GM21447 (cell line): ENCODE data around the gene NEURL4.
"Not testable (repeated sequence)": the region's sequence is repeated elsewhere in the genome, so short reads cannot be mapped to it uniquely, and the experiment has no call there.

Source experiments
- ATAC-seq: cut with Tn5 transposase; IDR thresholded peaks from one replicate; pipeline ENCODE4 v1.9.1; 2021; ENCODE audit not compliant: unreplicated experiment

Gene NEURL4

DNA sequence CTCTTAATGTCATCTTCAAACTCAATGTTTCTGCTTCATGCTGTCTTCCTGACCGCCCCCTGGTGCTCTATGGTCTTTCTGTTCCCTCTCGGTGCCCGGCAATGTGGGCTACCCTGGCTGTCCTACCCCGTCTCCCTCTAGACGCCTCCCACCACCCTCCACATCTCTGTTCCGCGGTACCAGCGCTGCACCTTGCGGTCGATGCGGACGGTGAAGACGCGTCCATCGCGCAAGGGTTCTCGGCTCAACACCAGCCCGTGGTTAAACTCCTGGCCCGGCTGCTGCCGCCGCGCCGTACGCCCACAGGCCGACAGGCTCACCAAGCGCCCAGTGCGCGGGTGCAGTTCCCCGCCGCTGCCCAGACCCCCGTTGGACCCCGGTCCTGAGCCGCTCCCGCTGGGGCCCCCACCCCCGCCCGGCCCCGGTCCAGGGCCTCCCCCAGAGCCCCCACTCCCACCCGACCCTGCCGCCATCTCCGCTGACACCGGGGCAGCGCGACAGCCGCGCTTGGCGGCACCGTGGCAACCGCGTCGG lies at the start of gene NEURL4:
NEURL4 (minus strand) TSS at position 496 of the 534 bp plus-strand sequence; CDS start at position 473, 23 bp downstream.
- ATAC-seq: peak; percentile 7

DNA sequence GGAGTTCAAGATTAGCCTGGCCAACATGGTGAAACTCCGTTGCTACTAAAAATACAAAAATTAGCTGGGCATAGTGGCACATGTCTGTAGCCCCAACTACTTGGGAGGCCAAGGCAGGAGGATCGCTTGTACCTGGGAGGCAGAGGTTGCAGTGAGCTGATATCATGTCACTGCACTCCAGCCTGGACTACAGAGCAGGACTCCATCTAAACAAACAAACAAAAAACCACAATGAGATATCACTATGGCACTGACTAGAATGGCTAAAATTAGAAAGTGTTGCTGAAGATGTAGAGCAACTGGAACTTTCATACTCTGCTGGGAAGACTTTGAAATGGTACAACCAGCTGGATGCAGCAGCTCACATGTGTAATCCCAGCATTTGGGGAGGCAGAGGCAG lies 45.2 kb upstream of the NEURL4 start:
- ATAC-seq: no peak

DNA sequence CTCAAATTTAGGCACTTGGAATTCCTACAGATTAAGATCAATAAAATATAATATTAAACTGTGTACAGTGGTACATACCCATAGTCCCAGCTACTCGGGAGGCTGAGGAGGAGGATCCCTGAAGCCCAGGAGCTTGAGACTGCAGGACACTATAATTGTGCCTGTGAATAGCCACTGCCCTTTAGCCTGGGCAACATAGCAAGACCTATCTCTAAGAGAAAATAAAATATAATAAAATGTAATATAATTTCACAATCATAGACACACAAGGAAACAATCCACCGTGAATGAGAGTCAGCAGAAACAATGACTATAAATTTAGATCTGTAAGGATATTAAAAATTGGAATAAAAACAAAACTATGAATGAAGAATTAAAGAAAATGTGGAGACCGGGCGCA lies 41.7 kb upstream of the NEURL4 start:
- ATAC-seq: no peak

DNA sequence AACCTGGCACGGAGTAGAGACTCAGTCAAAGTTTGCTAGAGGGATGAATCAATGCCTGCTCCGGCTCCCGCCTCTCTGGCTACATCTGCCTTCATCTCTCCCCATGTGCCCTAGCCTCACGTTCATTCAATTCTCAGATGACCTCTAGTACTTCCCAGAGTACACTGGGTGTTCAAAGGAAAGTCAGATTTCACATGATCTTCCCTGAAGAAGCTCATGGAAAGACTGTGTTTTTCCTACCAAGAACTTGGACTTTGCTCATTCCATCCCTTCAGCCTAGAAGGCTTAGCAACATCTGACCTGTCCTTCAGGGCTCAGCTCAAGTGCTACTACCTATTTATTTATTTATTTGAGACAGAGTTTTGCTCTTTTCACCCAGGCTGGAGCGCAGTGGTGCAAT lies 40.7 kb upstream of the NEURL4 start:
- no peak for ATAC-seq

DNA sequence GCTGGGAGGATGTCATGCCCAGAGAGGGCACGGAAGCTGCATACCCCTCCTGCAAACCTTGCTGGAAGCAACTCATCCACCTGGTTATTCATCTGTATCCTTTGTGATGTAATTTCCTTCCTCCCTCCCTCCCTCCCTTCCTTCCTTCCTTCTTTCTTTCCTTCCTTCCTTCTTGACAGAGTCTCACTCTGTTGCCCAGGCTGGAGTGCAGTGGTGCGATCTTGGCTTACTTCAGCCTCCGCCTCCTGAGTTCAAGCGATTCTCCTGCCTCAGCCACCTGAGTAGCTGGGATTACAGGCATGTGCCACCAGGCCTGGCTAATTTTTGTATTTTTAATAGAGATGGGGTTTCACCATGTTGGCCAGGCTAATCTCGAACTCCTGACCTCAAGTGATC lies 39.5 kb upstream of the NEURL4 start:
- ATAC-seq: not testable (repeated sequence)

DNA sequence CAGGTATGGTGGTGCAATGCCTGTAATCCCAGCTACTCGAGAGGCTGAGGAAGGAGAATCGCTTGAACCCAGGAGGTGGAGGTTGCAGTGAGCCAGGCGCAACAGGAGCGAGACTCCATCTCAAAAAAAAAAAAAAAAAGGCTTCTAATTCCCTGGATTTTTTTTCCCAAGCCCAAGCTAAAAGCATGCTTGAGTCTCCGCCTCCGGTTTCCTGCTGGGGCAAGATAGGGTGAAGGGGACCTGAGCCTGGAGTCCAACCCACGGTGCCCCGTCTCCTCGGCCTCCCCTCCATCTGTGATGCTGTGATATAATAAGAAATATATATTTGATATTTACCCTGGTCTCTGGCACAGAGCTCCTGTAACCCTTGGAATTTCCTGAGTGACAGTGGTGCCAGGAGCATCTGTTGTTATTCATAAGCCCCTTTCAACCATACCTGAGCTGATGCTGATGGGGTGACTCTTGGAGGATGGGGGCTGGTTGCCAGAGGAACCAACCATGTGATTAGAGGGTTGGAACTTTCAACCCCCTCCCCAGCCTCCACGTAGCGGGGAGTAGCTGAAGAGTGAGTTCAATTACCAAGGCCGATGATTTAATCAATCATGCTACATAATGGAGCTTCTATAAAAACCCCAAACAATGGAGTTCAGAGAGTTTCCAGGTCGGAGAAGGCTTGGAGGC lies 38.9 kb upstream of the NEURL4 start:
- no peak for ATAC-seq

DNA sequence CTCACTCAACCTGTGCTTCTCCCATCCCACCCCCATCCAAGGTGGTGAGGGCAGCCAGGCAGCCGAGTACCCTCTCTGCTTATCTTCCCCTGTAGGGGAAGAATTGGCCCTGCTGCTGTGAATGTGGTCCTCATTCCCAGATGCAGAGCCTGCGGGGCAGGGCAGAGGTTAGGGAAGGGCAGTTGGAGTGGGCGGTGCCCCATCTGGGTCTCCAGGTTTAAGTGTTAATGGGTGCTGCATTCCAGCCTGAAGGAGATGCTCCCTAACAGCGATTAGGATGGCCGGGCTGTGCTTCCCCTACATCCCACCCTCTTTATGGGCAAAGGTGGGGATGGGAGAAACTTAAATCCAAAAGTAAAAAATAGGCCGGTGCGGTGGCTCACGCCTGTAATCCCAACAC lies 37.9 kb upstream of the NEURL4 start:
- no peak for ATAC-seq

DNA sequence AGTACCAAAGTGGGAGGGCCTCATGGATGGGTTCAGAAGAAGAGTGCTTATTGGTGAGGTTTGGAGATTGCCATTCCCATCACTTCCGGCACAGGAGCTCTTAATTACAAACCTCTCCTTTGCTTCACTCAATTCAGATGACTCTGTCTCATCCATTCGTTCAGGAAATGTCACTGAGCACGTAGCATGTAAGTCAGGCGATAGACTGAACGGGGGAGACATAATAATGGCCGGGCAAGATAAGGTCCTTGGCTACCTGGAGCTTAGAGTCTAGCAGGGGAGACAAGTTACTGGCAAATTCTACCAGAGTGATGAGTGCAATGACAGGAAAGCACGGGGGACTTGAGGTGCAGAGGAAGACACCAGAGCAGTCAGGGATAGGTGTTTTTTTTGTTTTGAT lies 36.8 kb upstream of the NEURL4 start:
- ATAC-seq: not testable (repeated sequence)

DNA sequence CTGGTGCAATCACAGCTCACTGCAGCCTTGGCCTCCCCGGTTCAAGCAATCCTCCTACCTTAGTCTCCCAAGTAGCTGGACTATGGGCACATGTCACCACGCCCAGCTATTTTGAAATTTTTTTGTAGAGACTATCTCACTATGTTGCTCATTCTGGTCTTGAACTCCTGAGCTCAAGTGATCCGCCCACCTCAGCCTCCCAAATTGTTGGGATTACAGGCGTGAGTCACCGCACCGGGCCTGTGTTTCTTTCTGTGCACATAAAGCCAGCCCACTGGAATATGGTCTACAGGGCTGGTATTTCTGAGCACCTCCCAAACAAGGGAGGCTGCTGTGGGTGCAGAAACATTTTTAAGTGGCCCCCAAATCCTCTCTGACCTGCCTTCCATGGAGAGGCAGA lies 34.2 kb upstream of the NEURL4 start:
- ATAC-seq: no peak

DNA sequence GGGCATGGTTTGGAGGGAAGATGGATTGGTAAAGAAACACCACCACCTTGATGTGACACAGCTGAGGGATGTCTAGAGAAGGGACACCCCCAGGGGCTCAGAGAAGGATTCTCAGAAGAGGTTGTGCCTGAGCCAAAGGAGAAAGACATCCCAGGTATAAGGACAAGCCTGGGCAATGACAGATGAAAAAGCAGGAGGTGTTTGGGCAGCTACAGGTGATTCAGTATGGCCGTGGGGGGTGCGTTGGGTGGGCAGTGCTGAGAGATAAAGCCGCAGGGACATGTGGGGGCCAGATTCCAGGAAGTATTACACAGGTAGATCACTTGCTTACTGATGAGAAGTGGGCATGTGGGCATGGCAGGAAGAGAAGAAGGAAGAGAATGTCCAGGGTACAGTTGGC lies 32.8 kb upstream of the NEURL4 start:
- ATAC-seq: no peak

DNA sequence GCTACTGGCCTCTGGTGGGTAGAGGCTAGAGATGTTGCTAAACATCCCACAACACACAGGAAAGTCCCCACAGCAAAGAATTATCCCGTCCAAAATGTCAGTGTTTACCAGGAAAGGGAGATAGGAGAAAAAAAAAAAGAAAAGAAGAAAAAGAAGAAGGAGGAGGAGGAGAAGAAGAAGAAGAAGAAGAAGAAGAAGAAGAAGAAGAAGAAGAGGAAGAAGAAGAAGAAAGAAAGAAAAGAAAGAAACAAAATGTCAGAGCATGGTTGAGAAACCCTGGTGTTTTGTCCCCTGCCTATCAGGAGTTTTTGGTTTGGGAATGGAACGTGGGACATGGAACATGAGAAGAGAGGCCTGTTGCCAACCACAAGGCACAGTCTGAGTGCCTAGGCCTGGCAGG lies 28.2 kb upstream of the NEURL4 start:
- no peak for ATAC-seq

DNA sequence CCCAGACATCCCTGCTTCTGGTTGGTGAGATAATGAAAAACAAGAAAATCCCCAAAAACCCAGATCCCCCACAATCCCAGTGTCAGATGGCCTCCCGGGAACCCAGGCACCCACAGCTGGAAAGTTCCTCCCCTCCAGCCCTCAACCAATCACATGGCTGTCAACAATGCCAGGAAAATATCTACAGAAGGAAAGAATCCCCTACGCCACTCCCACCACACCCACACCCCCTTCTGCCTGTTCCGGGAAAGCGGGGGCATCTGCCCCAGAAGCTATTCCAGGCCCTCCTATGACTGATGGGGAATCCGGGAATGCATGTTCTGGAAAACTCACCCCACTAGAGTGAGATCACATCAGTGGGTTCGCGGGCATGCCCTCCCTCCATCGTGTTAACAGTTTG lies 27.6 kb upstream of the NEURL4 start:
- no peak for ATAC-seq

DNA sequence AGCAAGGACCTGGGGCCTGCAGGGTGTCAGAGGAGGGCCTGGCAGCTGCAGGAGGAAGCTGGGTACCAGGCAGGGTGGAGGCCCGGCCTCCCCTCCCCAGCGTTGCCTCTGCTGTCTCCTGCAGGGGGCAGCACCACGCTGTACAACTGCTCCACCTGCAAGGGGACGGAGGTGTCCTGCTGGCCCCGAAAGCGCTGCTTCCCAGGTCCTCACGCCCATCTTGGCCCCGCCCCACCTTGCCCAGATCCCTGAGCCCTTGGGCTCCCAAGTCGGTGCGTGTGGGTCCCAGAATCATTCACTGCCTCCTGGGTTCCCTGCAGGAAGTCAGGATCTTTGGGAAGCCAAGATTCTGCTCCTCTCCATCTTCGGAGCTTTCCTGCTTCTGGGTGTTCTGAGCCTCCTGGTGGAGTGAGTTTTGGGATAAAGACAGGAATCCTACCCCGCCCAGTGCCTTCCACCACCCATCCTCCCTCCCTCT lies 27.0 kb upstream of the NEURL4 start:
- no peak for ATAC-seq

DNA sequence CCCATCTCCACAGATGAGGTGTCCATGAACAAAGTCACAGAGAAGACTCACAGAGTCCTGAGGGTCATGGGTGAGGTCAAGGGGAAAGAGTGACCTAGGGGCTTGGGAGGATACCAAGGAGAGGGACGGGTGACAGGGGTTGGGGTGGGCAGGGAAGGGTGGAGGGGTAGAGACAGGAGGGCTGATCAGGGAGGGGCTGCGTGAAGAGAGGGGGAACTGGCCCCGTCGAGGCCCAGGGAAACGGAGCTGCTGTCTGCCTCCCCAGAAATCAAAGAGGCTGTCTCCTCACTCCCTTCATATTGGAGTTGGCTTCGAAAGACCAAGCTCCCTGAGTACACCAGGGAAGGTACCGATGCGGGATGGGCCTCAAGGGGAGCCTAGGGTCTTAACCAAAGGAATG lies 26.4 kb upstream of the NEURL4 start:
- ATAC-seq: no peak

DNA sequence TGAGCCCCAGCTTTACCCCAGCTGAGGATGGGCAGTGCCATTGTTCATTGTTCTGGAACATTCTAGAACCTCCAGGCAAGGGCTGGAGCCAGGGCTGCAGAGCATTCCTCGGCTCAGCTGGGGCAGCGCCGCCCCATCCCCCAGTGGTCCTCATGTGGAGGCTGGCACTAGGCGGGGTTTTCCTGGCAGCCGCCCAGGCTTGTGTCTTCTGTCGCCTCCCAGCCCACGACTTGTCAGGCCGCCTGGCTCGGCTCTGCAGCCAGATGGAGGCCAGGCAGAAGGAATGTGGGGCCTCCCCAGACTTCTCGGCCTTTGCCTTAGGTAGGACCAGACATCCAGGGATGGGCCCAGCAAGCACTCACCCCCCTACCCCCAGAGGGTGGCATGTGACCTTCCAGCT lies 25.9 kb upstream of the NEURL4 start, which contains the start of gene TMEM95:
TMEM95 (plus strand) TSS at position 104 of the 400 bp plus-strand sequence; CDS start at position 153, 49 bp downstream.
- no peak for ATAC-seq

DNA sequence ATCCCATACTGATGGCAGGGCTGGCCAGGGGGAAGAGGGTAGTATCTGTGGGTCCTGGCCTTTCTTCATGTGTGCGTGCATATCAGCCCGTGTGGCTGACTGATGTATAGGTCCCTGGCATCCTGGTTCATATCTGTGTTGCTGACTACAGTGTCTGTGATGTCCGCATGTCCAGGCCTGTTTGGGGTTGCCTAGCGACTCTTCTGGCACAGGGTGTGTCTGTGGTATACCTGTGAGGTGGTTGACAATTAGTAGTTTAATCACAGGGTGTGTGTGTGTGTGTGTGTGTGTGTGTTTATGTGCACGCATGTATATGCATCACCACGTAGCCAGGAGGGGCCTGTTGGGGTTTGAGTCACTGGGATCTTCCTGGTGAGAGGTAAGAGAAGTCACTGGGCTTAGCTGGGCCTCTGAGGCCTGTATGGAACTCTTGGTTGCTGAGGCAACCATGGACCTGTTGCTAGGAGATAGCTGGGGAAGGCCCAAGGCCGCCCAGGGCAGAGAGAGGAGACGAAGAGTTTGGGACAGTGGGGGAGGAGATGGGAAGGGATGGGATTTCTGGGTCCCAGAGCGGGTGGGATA lies 25.2 kb upstream of the NEURL4 start:
- ATAC-seq: no peak

DNA sequence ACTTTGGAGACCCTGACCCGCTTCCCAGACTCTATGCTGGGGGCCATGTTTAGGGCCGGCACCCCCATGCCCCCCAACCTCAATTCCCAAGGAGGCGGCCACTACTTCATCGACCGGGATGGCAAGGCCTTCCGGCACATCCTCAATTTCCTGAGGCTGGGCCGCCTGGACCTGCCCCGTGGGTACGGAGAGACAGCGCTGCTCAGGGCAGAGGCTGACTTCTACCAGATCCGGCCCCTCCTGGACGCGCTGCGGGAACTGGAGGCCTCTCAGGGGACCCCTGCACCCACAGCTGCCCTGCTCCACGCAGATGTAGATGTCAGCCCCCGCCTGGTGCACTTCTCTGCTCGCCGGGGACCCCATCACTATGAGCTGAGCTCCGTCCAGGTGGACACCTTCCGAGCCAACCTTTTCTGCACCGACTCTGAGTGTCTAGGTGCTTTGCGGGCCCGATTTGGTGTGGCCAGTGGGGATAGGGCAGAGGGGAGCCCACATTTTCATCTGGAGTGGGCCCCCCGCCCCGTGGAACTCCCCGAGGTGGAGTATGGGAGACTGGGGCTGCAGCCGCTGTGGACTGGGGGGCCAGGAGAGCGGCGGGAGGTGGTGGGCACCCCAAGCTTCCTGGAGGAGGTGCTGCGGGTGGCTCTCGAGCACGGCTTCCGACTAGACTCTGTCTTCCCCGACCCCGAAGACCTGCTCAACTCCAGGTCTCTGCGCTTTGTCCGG lies 23.9 kb upstream of the NEURL4 start:
- no peak for ATAC-seq

DNA sequence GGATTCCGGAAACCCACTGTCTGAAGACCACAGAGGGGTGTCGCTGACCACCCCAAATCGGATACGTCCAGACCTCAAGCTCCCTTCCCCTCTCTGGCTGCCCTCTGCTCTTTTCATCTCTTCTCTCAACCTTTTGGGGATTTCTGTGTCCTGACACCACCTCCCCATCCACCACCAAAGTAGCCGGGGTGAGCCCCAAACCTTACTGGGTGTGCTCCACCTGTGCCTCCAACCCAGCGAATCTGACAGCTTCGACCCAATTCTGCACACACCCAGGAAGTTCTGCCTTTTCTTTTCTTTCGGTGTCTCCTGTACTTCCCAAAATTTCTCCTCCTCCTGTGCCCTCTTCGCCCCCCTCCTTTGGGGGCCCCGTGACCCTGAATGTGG lies 23.4 kb upstream of the NEURL4 start:
- ATAC-seq: no peak

DNA sequence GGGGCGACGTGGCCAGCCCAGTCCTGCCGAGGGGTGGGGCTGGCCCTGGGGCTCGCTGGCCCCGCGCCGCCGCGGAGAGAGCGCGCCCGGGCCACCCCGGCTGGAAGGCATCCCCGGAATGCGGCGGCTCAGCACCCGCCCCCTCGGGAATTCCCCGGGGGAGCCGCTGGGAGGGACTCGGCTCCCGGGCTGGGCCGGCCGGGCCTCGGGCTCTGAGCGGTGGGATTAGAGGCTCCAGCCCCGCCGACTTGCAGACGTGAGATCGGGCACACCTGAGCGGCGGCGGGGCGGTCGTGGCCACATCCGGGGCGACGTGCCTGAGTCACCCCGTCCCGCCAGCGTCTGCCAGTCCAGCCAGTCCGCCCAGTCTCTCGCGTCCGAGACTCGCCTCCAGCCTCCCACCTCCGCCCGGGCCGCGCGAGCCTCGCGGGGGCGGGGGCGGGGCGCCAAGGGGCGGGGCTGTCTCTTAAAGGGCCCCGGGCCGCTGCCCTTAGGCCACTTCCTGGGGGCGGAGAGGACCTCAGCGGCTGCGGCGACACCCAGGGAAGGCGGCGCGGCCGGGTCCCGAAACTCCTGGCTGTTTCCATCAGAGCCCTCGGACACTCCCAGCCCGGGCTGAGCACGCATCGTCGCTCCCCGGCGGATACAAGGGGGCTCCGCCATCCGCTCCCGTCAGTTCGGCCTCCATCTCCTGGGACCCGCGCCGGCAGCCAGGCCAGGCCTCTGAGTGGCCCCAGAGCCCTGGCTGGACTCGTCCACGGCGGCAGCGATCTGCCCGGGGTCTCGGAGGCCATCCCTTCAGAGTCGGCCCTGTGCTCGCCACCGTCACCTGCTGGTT lies 22.7 kb upstream of the NEURL4 start, which contains the start of gene KCTD11:
KCTD11 (plus strand) TSS at position 498 of the 838 bp plus-strand sequence.
- peak; percentile 54 for ATAC-seq

DNA sequence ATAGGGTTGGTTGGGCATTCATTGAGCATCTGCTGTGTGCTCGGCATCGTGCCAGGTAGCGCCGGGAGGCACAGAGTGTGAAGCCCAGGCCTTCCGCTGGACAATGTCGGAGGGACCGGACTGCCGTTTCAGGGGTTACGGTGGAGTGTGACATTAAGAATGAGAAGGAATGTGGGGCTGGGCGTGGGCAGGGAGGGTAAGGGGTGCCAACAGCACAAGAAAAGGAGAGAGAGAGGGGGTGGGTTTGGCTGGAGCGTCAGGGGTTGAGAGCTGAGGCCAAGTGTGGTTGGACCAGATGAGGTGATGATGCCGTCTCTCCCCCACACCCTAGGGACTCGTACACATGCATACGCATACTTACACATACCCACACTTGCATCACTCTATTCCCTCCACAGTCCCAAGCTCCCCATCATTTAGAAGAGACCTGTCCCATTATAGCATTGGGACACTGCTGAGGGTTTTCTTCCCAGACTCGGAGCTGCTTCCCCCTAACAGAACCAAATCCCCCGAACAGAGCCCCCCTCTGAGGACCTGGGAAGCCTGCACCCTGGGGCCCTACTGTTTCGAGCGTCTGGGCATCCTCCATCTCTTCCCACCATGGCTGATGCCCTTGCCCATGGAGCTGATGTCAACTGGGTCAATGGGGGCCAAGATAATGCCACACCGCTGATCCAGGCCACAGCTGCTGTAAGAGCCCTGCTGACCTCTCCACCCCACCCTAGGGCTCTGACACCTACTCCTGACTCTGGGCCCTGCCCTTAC lies 19.5 kb upstream of the NEURL4 start:
- no peak for ATAC-seq
